HFFc6 (cell line): ENCODE data around the gene CFDP1. TPM values are rescaled to one million over a fixed set of nuclear protein-coding genes. Genes with fewer than 3 reads are reported as not detected.
A peak's percentile ranks its signal among the peaks of the same experiment; 100 is the strongest.

Experiments
- DNase-seq: peaks from one replicate; pipeline ENCODE4 v3.0.0-alpha.2; 2018
- H3K27ac Mint-ChIP-seq: 2 replicates; pipeline ENCODE4 v1.8.0; 2020; ENCODE audit warnings: mild to moderate bottlenecking, mixed read lengths
- H3K27me3 Mint-ChIP-seq: 2 replicates; pipeline ENCODE4 v1.8.0; 2021; ENCODE audit warnings: mild to moderate bottlenecking, moderate library complexity, mixed read lengths; ENCODE audit not compliant: insufficient read depth
- H3K36me3 Mint-ChIP-seq: 2 replicates; pipeline ENCODE4 v1.8.0; 2021; ENCODE audit warnings: low read depth, mixed read lengths
- H3K4me1 Mint-ChIP-seq: 2 replicates; pipeline ENCODE4 v1.8.0; 2020; ENCODE audit warnings: low read depth, mixed read lengths
- H3K4me3 Mint-ChIP-seq: 2 replicates; pipeline ENCODE4 v1.8.0; 2020; ENCODE audit warnings: mild to moderate bottlenecking, moderate library complexity, mixed read lengths
- H3K9me3 Mint-ChIP-seq: 2 replicates; pipeline ENCODE4 v1.8.0; 2020; ENCODE audit warnings: mild to moderate bottlenecking, mixed read lengths
- CTCF ChIP-seq: fragments of 200-600 bp; sonication (generic); IDR thresholded peaks from 2 replicates; pipeline ENCODE4 v1.5.0; 2021; ENCODE audit warnings: antibody characterized with exemption, mild to moderate bottlenecking
- total RNA-seq, 6 experiments: library from RNA; stranded (reverse); fragmentation: NEBNext Ultra II Directional; extraction: Animal tissue kit (Norgen Biotek cat#: 25700); gene quantifications; 2 replicates in 1 of 6; 3 replicates in 5 of 6; pipeline ENCODE4 v1.2.3, GENCODE V29; 2021

Gene CFDP1
- total RNA-seq, 6 experiments from 2014 or later = 33.0 to 43.1 (median 37.6) TPM

GRCh38 chr16:75256059-75256571 lies 177.2 kb downstream of the CFDP1 start:
- H3K27ac Mint-ChIP-seq = peak overlapping the region; percentile 33; the same call in 1 of the 2 replicates
- TF ChIP-seq CTCF = no peak
- H3K36me3 Mint-ChIP-seq = peaks cover 7% of the 10 kb centered on the region
- no peak overlapping the region for H3K4me3 Mint-ChIP-seq
- DNase-seq = no peak
- peaks cover 6% of the 10 kb centered on the region; the same call in 1 of the 2 replicates for H3K27me3 Mint-ChIP-seq
- no peaks in the 10 kb centered on the region for H3K9me3 Mint-ChIP-seq
- H3K4me1 Mint-ChIP-seq = peaks cover 71% of the 10 kb centered on the region

GRCh38 chr16:75254359-75254837 lies 178.9 kb downstream of the CFDP1 start:
- Mint-ChIP-seq H3K4me1 (peaks cover 71% of the 10 kb centered on the region), H3K36me3 (peaks cover 7% of the 10 kb centered on the region), H3K4me3 (peak overlapping the region; percentile 79; the same call in 1 of the 2 replicates), H3K27ac (peak overlapping the region; percentile 90), H3K27me3 (peaks cover 11% of the 10 kb centered on the region), H3K9me3 (no peaks in the 10 kb centered on the region)
- peak; percentile 91 for DNase-seq
- TF ChIP-seq CTCF = no peak

- Mint-ChIP-seq H3K36me3 (peaks cover 8% of the 10 kb centered on the region), H3K4me1 (peaks cover 72% of the 10 kb centered on the region), H3K27me3 (peaks cover 16% of the 10 kb centered on the region), H3K4me3 (peak overlapping the region; percentile 79), H3K27ac (peak overlapping the region; percentile 90), H3K9me3 (no peaks in the 10 kb centered on the region)
- no peak for TF ChIP-seq CTCF
- DNase-seq = peak; percentile 67
Observed at GRCh38 chr16:75252946-75253911, 180.1 kb downstream of the CFDP1 start.

- peaks cover 72% of the 10 kb centered on the region for H3K4me1 Mint-ChIP-seq
- peaks cover 12% of the 10 kb centered on the region for H3K36me3 Mint-ChIP-seq
- peaks cover 21% of the 10 kb centered on the region for H3K27me3 Mint-ChIP-seq
- no peaks in the 10 kb centered on the region for H3K9me3 Mint-ChIP-seq
- no peak for DNase-seq
- no peak for TF ChIP-seq CTCF
- H3K27ac Mint-ChIP-seq = peak overlapping the region; percentile 90
- H3K4me3 Mint-ChIP-seq = peak overlapping the region; percentile 79
Observed at GRCh38 chr16:75252049-75252864, 181.0 kb downstream of the CFDP1 start.
